PC-9 (cell line): Measurements from ENCODE around the gene SLC41A3. TPM values are rescaled to one million over a fixed set of nuclear protein-coding genes. Genes with fewer than 3 reads are reported as not detected.

ENCODE experiments used
- BruUV-seq: library from RNA; stranded (reverse); fragments of 400-500 nt; replicated peaks from 2 replicates; lab custom pipeline; 2021; lab: Mats Ljungman, UMichigan
- CTCF ChIA-PET: fragments of 300-600 bp; sonication (Branson Sonifier 250); formaldehyde crosslinking; loops from one replicate; lab custom pipeline; 2022; ENCODE audit warnings: antibody characterized with exemption; lab: Charles Lee
- POLR2A ChIA-PET: fragments of 300-600 bp; sonication (Branson Sonifier 250); formaldehyde crosslinking; loops from one replicate; lab custom pipeline; 2022; ENCODE audit warnings: antibody characterized with exemption; ENCODE audit not compliant: unreplicated experiment; lab: Charles Lee
- DNase-seq, 2 experiments: peaks; one replicate each; pipeline versions ENCODE4 v3.0.0 to v3.0.0-alpha.2; 2015 to 2022; ENCODE audit warnings: mixed read lengths in 1 of 2
- H2AFZ ChIP-seq: fragments of 200-600 bp; sonication (generic); 2 replicates; pipeline ENCODE4 v1.8.1; 2017; ENCODE audit warnings: antibody characterized with exemption
- H3F3A ChIP-seq: fragments of 200-600 bp; sonication (generic); 2 replicates; pipeline ENCODE4 v1.8.1; 2017; ENCODE audit warnings: antibody characterized with exemption, mild to moderate bottlenecking, low read depth; ENCODE audit not compliant: insufficient read depth
- H3K27ac ChIP-seq: fragments of 200-600 bp; sonication (generic); 2 replicates; pipeline ENCODE4 v1.6.1; 2016; ENCODE audit warnings: mixed run types
- H3K27me3 ChIP-seq: fragments of 200-600 bp; sonication (generic); 2 replicates; pipeline ENCODE4 v1.6.1; 2016; ENCODE audit warnings: low read depth, mixed run types; ENCODE audit not compliant: insufficient read depth
- H3K36me3 ChIP-seq: fragments of 200-600 bp; sonication (generic); 2 replicates; pipeline ENCODE4 v1.6.1; 2016; ENCODE audit warnings: low read depth, mixed run types
- H3K4me1 ChIP-seq: fragments of 200-600 bp; sonication (generic); replicated peaks from 2 replicates; pipeline ENCODE4 v1.6.1; 2016; ENCODE audit warnings: mixed run types; ENCODE audit not compliant: insufficient read depth
- H3K4me2 ChIP-seq: fragments of 200-600 bp; sonication (generic); 2 replicates; pipeline ENCODE4 v1.6.1; 2017; ENCODE audit warnings: mixed run types
- H3K4me3 ChIP-seq: fragments of 200-600 bp; sonication (generic); 2 replicates; pipeline ENCODE4 v1.6.1; 2016; ENCODE audit warnings: mixed run types
- H3K79me2 ChIP-seq: fragments of 200-600 bp; sonication (generic); 2 replicates; pipeline ENCODE4 v1.6.1; 2017; ENCODE audit warnings: low read depth, mixed run types
- H3K9me2 ChIP-seq: fragments of 200-600 bp; sonication (generic); 2 replicates; pipeline ENCODE4 v1.8.1; 2017; ENCODE audit warnings: mild to moderate bottlenecking; ENCODE audit not compliant: insufficient read depth
- H3K9me3 ChIP-seq: fragments of 200-600 bp; sonication (generic); 2 replicates; pipeline ENCODE4 v1.8.1; 2016; ENCODE audit warnings: low read depth; ENCODE audit not compliant: insufficient read depth
- H4K20me1 ChIP-seq: fragments of 200-600 bp; sonication (generic); 2 replicates; pipeline ENCODE4 v1.8.1; 2017; ENCODE audit not compliant: insufficient read depth
- EZH2 ChIP-seq: fragments of 200-600 bp; sonication (generic); IDR thresholded peaks from 2 replicates; pipeline ENCODE4 v1.8.0; 2017; ENCODE audit warnings: antibody characterized with exemption, low read depth
- intact Hi-C: fragments of 100-400 bp; cut with micrococcal nuclease; formaldehyde crosslinking; loops from one replicate; pipeline ENCODE4 v1.10.0; 2022; ENCODE audit not compliant: unreplicated experiment
- total RNA-seq: library from RNA; stranded (reverse); gene quantifications from 2 replicates; pipeline ENCODE4 v1.2.3, GENCODE V29; 2021
- TF ChIP-seq, protein P1 (sequence below): fragments of 200-600 bp; sonication (generic); conservative IDR thresholded peaks from 2 replicates; pipeline ENCODE4 v1.6.1; 2017; ENCODE audit warnings: mixed run types, antibody characterized with exemption, mild to moderate bottlenecking, moderate library complexity

The SLC41A3 gene
- total RNA-seq, 1 experiment from 2014 or later, result 67.0 TPM

GRCh38 chr3:126026761-126027160 is 57.2 kb downstream of the SLC41A3 start:
- no peaks in the 10 kb centered on the region for H3F3A ChIP-seq
- no peaks in the 10 kb centered on the region for H3K4me1 ChIP-seq
- H3K4me2 ChIP-seq, result no peak overlapping the region
- H3K9me3 ChIP-seq, result no peaks in the 10 kb centered on the region; the same call in 1 of the 2 replicates
- no peak overlapping the region for H3K27ac ChIP-seq
- ChIA-PET POLR2A (no interaction called here), CTCF (no interaction called here)
- no peak overlapping the region for H2AFZ ChIP-seq
- TF ChIP-seq, protein P1, sequence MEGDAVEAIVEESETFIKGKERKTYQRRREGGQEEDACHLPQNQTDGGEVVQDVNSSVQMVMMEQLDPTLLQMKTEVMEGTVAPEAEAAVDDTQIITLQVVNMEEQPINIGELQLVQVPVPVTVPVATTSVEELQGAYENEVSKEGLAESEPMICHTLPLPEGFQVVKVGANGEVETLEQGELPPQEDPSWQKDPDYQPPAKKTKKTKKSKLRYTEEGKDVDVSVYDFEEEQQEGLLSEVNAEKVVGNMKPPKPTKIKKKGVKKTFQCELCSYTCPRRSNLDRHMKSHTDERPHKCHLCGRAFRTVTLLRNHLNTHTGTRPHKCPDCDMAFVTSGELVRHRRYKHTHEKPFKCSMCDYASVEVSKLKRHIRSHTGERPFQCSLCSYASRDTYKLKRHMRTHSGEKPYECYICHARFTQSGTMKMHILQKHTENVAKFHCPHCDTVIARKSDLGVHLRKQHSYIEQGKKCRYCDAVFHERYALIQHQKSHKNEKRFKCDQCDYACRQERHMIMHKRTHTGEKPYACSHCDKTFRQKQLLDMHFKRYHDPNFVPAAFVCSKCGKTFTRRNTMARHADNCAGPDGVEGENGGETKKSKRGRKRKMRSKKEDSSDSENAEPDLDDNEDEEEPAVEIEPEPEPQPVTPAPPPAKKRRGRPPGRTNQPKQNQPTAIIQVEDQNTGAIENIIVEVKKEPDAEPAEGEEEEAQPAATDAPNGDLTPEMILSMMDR, result no peak
- no peak for TF ChIP-seq EZH2
- H3K27me3 ChIP-seq, result no peaks in the 10 kb centered on the region
- no peaks in the 10 kb centered on the region for H4K20me1 ChIP-seq
- no peaks in the 10 kb centered on the region for H3K9me2 ChIP-seq
- DNase-seq, result no peak
- H3K79me2 ChIP-seq, result no peaks in the 10 kb centered on the region
- no peaks in the 10 kb centered on the region for H3K36me3 ChIP-seq
- no TSS peak for BruUV-seq
- intact Hi-C loops, result no loop called here
- H3K4me3 ChIP-seq, result no peak overlapping the region

DNA sequence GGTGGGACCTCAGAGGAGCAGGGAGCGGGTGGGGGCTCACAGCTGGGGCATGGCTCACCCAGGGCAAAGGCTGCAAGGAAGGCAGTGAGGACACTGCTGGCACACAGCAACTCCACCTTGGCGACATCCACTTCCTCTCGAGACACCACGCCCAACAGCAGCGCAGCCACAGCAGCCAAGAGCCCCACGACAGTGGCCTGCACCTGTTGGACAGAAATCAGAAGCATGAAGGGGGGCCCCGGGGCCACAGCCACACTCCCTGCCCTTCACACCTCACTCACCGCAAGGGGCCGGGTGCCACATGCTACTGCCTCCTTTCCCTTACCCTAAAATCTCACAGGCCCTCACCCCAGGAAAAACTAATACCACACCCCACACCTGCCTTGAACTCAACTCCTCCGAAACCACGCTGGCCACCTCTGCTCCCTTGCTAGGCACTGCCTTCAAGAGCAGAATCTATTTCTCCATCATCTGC is 57.6 kb downstream of the SLC41A3 start:
- Histone ChIP-seq H3K9me2 (no peaks in the 10 kb centered on the region), H3K79me2 (no peaks in the 10 kb centered on the region), H3K9me3 (no peaks in the 10 kb centered on the region; the same call in 1 of the 2 replicates), H4K20me1 (no peaks in the 10 kb centered on the region), H3K4me3 (no peak overlapping the region), H3F3A (no peaks in the 10 kb centered on the region), H3K36me3 (no peaks in the 10 kb centered on the region), H2AFZ (no peak overlapping the region), H3K4me1 (no peaks in the 10 kb centered on the region), H3K4me2 (no peak overlapping the region), H3K27ac (no peak overlapping the region), H3K27me3 (no peaks in the 10 kb centered on the region)
- DNase-seq, result no peak
- intact Hi-C loops, result no loop called here
- TF ChIP-seq, protein P1, result no peak
- TF ChIP-seq EZH2, result no peak
- ChIA-PET CTCF (no interaction called here), POLR2A (no interaction called here)
- no TSS peak for BruUV-seq

DNA sequence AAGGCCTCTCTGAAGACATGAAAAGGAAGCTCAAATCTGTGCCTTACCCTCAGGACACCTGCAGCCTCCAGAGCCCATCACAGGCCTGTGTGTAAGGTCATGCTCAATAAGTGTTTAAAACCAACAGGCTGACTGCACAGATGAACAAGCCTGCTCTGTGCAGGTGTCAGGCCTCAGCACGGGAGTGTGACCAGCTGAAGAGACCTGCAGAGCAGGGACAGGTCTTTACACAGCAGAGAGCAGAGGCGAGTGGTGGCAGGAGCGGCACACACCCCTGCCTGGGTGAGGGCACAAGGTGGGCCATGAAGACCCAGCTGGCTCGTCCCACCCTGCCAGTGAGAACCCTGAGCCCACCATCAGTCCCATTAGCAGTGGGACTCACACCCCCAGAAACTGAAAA is 58.1 kb downstream of the SLC41A3 start:
- no peaks in the 10 kb centered on the region for H3K36me3 ChIP-seq
- intact Hi-C loops, result no loop called here
- no peak for TF ChIP-seq EZH2
- TF ChIP-seq, protein P1, result no peak
- DNase-seq, result no peak
- no peaks in the 10 kb centered on the region for H3K27me3 ChIP-seq
- no peaks in the 10 kb centered on the region; the same call in 1 of the 2 replicates for H3K9me3 ChIP-seq
- no peak overlapping the region for H2AFZ ChIP-seq
- no peaks in the 10 kb centered on the region for H3F3A ChIP-seq
- H3K4me1 ChIP-seq, result no peaks in the 10 kb centered on the region
- no TSS peak for BruUV-seq
- no peaks in the 10 kb centered on the region for H3K79me2 ChIP-seq
- H3K27ac ChIP-seq, result no peak overlapping the region
- no peaks in the 10 kb centered on the region for H3K9me2 ChIP-seq
- POLR2A ChIA-PET, result no interaction called here
- CTCF ChIA-PET, result no interaction called here
- H3K4me3 ChIP-seq, result no peak overlapping the region
- no peaks in the 10 kb centered on the region for H4K20me1 ChIP-seq
- no peak overlapping the region for H3K4me2 ChIP-seq
